HG02938 (cell line): ENCODE results near the gene TNFRSF9.
"Not testable (repeated sequence)": the region's sequence is repeated elsewhere in the genome, so short reads cannot be mapped to it uniquely, and the experiment has no call there.

Experiments
- ATAC-seq: cut with Tn5 transposase; IDR thresholded peaks from one replicate; pipeline ENCODE4 v1.9.1; 2021; ENCODE audit warnings: mild to moderate bottlenecking, moderate library complexity; ENCODE audit not compliant: unreplicated experiment

TNFRSF9 gene

GRCh38 chr1:7961216-7962013, 20.8 kb upstream of the TNFRSF9 start, which contains the start of gene PARK7:
Gene PARK7 (plus strand): TSS chr1:7961711. CDS start chr1:7962786, 1,075 bp downstream.
- peak; percentile 93 for ATAC-seq

DNA sequence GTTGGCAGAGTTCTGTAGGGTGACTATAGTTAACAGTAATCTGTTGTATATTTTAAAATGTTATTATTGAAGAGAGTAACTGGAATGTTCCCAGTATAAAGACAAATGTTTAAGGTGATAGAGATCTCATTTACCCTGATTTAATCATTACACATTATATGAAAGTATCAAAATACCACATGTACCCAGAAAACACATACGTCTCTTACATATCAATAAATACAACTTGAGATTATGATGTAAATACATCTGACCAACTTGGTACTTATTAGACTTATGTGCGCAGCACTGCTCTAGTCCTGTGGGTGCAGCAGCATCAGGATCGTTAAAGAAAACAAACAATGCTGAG, 20.2 kb upstream of the TNFRSF9 start:
- ATAC-seq, result no peak

DNA sequence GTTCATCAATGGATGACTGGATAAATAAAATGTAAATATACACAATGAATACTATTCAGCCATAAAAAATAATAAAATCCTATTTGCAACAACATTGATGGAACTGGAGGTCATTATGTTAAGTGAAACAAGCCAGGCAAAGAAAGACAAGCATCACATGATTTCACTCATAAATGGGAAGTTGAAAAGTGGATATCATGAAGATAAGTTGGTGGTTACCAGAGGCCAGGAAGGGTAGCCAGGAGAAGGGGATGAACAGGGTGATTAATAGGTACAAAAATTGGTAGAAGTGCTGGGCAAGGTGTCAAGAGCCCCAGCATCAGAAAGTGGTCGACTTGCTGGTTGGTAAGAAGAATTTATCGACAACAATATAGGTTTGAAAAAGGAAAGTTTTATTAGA, 19.5 kb upstream of the TNFRSF9 start:
- ATAC-seq, result no peak

DNA sequence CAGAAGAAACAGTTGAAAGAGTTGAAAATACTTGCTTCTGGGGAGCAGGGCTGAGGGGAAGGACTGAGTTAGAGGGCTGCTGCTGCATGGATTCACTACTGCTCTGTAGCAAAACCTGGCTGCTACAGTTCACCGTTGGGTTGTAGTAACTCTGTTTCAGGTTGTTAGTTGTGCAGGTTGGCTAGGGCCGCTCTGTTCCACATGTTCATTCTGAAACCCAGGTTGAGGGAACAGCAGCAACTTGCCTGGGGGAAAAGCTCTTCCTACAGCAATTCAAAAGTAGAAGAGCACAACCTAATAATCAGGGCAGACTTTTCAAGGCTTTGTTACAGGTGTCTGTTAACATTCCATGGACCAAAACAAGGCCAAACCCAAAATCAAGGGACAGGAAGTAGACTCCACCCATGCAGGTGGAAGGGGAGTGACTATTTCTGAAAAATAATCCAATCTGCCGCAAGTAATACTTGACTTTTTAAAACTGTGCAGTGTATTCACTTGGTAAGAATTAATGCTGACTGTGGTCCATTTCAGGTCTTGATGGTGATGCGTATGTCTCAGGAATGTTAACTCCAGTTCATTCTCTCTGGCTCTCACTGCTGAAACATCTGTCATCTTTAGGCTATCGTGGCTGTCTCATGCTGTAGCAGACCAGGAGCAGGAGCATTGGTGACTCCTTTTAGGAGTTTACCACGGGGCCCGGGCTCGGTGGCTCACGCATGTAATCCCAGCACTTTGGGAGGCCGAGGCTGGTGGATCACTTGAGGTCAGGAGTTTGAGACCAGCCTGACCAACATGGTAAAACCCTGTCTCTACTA, 15.8 kb upstream of the TNFRSF9 start:
- no peak for ATAC-seq

- no peak for ATAC-seq
Observed at GRCh38 chr1:7954683-7955082, 14.0 kb upstream of the TNFRSF9 start.

- ATAC-seq, result peak; percentile 90
Observed at GRCh38 chr1:7953850-7954609, 13.4 kb upstream of the TNFRSF9 start.

DNA sequence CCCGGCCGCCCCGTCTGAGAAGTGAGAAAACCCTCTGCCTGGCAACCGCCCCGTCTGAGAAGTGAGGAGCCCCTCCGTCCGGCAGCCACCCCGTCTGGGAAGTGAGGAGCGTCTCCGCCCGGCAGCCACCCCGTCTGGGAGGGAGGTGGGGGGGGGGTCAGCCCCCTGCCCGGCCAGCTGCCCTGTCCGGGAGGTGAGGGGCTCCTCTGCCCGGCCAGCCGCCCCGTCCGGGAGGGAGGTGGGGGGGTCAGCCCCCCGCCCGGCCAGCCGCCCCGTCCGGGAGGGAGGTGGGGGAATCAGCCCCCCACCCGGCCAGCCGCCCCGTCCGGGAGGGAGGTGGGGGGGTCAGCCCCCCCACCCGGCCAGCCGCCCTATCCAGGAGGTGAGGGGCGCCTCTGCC, 12.2 kb upstream of the TNFRSF9 start:
- not testable (repeated sequence) for ATAC-seq

DNA sequence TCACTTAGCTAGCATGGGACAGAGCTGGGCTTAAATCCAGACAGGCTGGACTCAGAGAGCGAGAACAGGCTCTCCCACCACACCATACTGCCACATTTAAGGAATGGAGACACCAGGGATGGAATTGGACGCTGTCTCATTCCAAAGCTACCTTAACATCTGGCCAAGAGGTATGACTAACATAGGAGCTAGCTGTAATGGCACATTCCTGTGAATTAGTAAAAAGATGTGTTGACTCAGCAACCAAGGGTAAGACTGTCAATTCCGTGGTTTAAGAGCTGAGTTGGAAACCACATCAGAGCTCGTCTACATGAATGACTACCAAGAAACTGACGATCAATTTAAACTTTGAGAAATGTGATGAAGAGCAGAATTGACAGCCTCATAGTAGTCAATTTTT, 8.3 kb upstream of the TNFRSF9 start:
- ATAC-seq, result no peak

GRCh38 chr1:7943251-7943650, 2.6 kb upstream of the TNFRSF9 start:
- ATAC-seq, result no peak

GRCh38 chr1:7942214-7942921, 1.7 kb upstream of the TNFRSF9 start:
- ATAC-seq, result no peak

GRCh38 chr1:7941437-7941793, 776 bp upstream of the TNFRSF9 start:
- ATAC-seq, result no peak

- ATAC-seq, result no peak
Observed at GRCh38 chr1:7940034-7940433, 605 bp downstream of the TNFRSF9 start.

- no peak for ATAC-seq
Observed at GRCh38 chr1:7938070-7938469, 2.6 kb downstream of the TNFRSF9 start.

DNA sequence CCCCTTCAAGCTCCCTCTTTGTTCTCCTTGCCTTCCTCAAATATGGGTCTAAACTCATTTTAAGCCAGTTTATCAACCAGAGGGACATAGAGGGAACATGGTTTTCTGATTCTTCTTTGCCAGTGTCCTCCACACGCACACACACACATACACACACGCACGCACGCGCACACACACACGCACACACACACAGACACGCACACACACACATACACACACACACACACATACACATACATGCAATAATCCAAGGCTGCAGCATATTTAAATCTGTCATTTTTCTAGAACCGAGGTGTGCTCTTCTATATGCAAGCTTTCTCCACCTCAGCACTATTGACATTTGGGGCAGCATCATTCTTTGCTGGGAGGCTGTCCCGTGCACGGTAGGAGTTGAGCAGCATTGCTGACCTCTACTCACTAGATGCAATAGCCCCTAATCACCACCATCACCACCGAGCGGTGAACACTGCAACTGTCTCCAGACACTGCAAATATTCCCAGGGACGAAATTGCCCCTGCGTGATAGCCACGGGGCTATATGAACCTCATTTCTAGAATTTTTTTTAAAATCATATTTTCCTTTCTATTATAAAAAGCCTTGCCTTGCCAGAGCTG, 8.0 kb downstream of the TNFRSF9 start:
- ATAC-seq, result no peak

DNA sequence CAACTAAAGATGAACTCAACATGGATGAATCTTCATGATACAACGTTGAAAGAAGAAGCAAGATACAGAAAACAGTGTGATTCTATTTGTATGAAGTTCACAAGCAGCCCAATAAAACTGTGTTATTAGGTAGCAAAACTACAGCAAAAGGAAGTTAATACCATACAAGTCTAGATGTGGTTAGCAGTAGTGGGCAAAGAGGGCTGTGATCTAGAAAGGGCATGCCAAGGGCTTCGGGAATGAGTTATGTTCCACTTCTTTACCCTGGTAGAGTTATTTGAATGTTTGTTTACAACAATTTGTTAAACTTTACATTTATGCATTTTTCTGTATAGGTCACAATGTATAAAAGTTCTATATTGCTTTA, 9.2 kb downstream of the TNFRSF9 start:
- ATAC-seq, result no peak

DNA sequence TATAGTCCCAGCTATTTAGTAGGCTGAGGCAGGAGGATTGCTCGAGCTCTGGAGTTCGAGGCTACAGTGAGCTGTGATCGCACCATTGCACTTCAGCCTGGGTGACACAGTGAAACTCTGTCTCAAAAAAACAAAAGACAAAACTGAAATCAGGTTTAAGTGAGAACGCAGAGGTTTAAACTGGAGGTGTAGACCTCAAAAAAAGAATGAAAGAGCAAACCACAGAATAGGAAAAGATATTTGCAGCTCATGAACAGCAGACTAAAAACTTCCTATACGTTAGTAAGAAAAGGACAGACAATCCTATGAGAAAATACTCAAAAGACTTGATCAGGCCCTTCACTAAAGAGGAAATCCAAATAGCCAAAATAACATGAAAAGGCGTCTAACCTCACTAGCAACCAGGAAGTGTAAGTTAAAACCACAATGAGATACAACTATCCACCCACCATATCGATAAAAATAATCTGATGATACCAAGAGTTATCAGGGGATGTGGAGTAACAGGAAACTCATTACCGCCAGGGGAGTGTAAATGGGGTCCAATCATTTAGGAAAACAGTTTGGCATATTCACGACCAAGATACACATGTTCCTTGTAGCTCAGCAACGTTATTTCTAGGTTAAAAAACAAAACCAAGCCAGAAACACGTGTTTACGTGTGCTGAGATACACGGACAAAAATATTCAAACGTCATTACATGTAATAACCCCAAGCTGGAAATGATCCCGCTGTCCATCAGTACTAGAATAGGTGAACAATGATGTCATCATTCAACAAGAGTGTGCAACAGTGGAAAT, 9.8 kb downstream of the TNFRSF9 start:
- no peak for ATAC-seq

DNA sequence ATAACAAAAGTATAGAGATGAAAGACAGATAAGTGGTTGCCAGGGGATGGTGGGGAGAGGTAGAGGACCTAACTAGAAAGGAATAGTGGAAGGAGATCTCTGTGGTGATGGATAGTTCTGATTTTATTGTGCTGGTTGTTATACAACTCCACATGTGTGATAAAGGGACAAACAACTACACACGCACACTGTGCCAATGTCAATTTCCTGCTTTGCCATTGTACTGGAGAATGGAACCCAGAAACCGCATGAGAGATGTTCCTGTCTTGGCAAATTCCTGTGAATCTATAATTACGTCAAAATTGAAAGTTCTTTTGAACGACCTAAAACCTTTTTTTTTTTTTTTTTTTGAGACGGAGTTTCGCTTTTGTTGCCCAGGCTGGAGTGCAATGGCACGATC, 11.0 kb downstream of the TNFRSF9 start:
- no peak for ATAC-seq

- no peak for ATAC-seq
Observed at GRCh38 chr1:7928247-7928646, 12.4 kb downstream of the TNFRSF9 start.

DNA sequence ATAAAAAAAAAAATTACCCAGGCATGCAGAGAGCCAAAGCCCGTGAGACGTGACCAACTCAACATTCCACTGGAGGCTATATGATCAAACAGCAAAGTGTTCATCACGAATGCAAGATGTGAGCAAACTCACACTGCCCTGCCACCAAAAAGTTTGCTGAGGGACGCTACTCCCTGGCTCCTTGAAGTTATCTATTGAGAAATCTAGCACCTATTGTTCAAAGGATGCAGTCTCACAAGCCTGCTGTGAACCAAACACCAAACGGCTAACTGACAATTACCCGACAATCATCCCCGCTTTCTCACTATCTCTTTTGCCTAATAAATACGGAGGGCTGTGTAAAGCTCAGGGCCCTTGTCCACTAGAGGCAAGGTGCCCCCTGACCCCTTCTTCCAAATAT, 13.6 kb downstream of the TNFRSF9 start:
- not testable (repeated sequence) for ATAC-seq

DNA sequence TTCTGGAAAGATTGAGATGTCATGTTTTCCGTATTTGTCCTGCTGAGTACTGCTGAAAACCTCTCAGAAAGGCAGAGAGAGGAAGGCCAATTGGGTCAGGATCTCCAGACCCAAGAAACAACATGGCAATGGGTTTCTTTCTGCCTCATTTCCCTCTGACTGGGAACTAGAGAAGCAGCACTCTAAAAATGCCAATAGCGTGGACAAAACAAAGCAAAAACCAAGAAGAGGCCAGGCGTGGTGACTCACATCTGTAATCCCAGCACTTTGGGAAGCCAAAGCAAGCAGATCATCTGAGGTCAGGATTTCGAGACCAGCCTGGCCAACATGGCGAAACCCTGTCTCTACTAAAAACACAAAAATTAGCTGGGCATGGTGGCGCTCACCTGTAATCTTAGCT, 18.3 kb downstream of the TNFRSF9 start:
- no peak for ATAC-seq
